ENCODE measurements around the gene EIF4G3.
"Not testable (repeated sequence)": the region's sequence is repeated elsewhere in the genome, so short reads cannot be mapped to it uniquely, and the experiment has no call there.

DNA sequence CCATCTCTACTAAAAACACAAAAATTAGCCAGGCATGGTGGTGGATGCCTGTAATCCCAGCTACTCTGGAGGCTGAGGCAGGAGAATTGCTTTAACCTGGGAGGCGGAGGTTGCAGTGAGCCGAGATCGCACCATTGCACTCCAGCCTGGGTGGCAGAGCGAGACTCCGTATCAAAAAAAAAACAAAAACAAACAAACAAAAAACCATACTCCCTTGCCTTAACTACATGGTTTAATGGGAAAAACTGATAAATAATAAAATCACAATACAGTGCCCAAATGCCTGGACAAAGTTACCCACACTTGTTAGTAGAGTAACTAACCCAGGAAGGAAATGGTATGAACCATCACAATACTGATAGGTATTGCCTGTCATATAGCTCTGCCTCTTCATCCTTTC, 40.4 kb downstream of the EIF4G3 start:
- TF ChIP-seq, protein P1, sequence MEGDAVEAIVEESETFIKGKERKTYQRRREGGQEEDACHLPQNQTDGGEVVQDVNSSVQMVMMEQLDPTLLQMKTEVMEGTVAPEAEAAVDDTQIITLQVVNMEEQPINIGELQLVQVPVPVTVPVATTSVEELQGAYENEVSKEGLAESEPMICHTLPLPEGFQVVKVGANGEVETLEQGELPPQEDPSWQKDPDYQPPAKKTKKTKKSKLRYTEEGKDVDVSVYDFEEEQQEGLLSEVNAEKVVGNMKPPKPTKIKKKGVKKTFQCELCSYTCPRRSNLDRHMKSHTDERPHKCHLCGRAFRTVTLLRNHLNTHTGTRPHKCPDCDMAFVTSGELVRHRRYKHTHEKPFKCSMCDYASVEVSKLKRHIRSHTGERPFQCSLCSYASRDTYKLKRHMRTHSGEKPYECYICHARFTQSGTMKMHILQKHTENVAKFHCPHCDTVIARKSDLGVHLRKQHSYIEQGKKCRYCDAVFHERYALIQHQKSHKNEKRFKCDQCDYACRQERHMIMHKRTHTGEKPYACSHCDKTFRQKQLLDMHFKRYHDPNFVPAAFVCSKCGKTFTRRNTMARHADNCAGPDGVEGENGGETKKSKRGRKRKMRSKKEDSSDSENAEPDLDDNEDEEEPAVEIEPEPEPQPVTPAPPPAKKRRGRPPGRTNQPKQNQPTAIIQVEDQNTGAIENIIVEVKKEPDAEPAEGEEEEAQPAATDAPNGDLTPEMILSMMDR (IDR thresholded peaks at IDR 0.05; ENCODE audit: low read length) = not testable (repeated sequence)
- TF ChIP-seq EZH2 (IDR thresholded peaks at IDR 0.05; ENCODE audit: borderline replicate concordance, low read length) = not testable (repeated sequence)

Data from OCI-LY1 (cell line).